Panc1 (cell line): ENCODE results near the gene CYB5D1. TPM values are rescaled to one million over a fixed set of nuclear protein-coding genes. Genes with fewer than 3 reads are reported as not detected.

Experiments used
- ATAC-seq: fragments of 200-7000 bp; cut with Tn5 transposase; 2 replicates; pipeline ENCODE4 v1.9.1; 2020; ENCODE audit warnings: mild to moderate bottlenecking, moderate library complexity
- BruUV-seq: library from RNA; stranded (reverse); fragments of 400-500 nt; replicated peaks from 2 replicates; lab custom pipeline; 2021; lab: Mats Ljungman, UMichigan
- CTCF ChIA-PET: fragments of 300-600 bp; sonication (Branson Sonifier 250); formaldehyde crosslinking; loops from one replicate; lab custom pipeline; 2022; ENCODE audit warnings: antibody characterized with exemption; lab: Charles Lee
- POLR2A ChIA-PET: fragments of 300-600 bp; sonication (Branson Sonifier 250); formaldehyde crosslinking; loops from one replicate; lab custom pipeline; 2022; ENCODE audit warnings: antibody characterized with exemption; lab: Charles Lee
- DNase-seq: peaks from one replicate; pipeline ENCODE4 v3.0.0-alpha.2; 2010; ENCODE audit warnings: low read depth, low spot score
- H3K27ac ChIP-seq: 2 replicates; pipeline ENCODE4 v1.5.1; 2011; ENCODE audit warnings: mild to moderate bottlenecking, low read length, inconsistent platforms
- H3K27me3 ChIP-seq: fragments of 200-500 bp; sonication (Bioruptor generic); 2 replicates; pipeline ENCODE4 v1.6.0; 2014; ENCODE audit warnings: low read length, inconsistent platforms; ENCODE audit not compliant: control insufficient read depth, insufficient read depth
- H3K36me3 ChIP-seq: fragments of 200-500 bp; sonication (Bioruptor generic); 2 replicates; pipeline ENCODE4 v1.5.1; 2014; ENCODE audit warnings: inconsistent platforms, mild to moderate bottlenecking, low read length, moderate library complexity; ENCODE audit not compliant: control insufficient read depth, insufficient read depth
- H3K4me1 ChIP-seq: 2 replicates; pipeline ENCODE4 v1.5.1; 2011; ENCODE audit warnings: inconsistent platforms, mild to moderate bottlenecking, low read length, moderate library complexity; ENCODE audit not compliant: control insufficient read depth, insufficient read depth
- H3K4me3 ChIP-seq, 2 experiments: 2 replicates each; pipeline ENCODE4 v1.5.1; 2011 to 2012; ENCODE audit warnings: low read depth in 2 of 2, low read length in 2 of 2, mild to moderate bottlenecking in 2 of 2, inconsistent platforms in 1 of 2, moderate library complexity in 1 of 2
- H3K9me3 ChIP-seq: fragments of 200-500 bp; sonication (Bioruptor generic); 2 replicates; pipeline ENCODE4 v1.5.1; 2014; ENCODE audit warnings: low read depth, mild to moderate bottlenecking, inconsistent platforms, low read length, moderate library complexity; ENCODE audit not compliant: control insufficient read depth, insufficient read depth
- POLR2AphosphoS5 ChIP-seq: IDR thresholded peaks from 2 replicates; pipeline ENCODE4 v1.6.1; 2012; ENCODE audit warnings: mild to moderate bottlenecking, low read depth, low read length, moderate library complexity
- SIN3A ChIP-seq: IDR thresholded peaks from 2 replicates; pipeline ENCODE4 v1.6.1; 2012; ENCODE audit warnings: low read depth, mild to moderate bottlenecking, low read length, moderate library complexity, borderline replicate concordance; ENCODE audit not compliant: insufficient read depth
- TCF7L2 ChIP-seq: IDR thresholded peaks from 2 replicates; pipeline ENCODE4 v1.6.1; 2011; ENCODE audit warnings: mild to moderate bottlenecking, low read depth, low read length, inconsistent platforms
- in situ Hi-C: cut with HindIII; loops from 2 replicates; pipeline ENCODE4 v1.10.0; 2016; ENCODE audit warnings: low sequenced_read_pairs, low pct_unique_long_range_greater_than_20kb
- intact Hi-C: fragments of 100-400 bp; cut with micrococcal nuclease; formaldehyde crosslinking; loops from one replicate; pipeline ENCODE4 v1.10.0; 2022; ENCODE audit not compliant: unreplicated experiment
- total RNA-seq: library from RNA; stranded (reverse); gene quantifications from one replicate; pipeline ENCODE4 v1.2.1, GENCODE V29; 2021; ENCODE audit not compliant: unreplicated experiment
- TF ChIP-seq, protein P1 (sequence below), 2 experiments: IDR thresholded peaks; 2 replicates each; pipeline ENCODE4 v1.6.1; 2011 to 2012; ENCODE audit warnings: low read depth in 2 of 2, control low read depth in 1 of 2, low read length in 1 of 2, mild to moderate bottlenecking in 1 of 2, moderate library complexity in 1 of 2; ENCODE audit not compliant: insufficient read depth in 1 of 2
- TF ChIP-seq, protein P2 (sequence below): fragments of 450-650 bp; IDR thresholded peaks from 2 replicates; pipeline ENCODE4 v1.5.1; 2017; ENCODE audit warnings: mild to moderate bottlenecking

Gene CYB5D1
- total RNA-seq, 1 experiment from 2014 or later: 8.6 TPM

DNA sequence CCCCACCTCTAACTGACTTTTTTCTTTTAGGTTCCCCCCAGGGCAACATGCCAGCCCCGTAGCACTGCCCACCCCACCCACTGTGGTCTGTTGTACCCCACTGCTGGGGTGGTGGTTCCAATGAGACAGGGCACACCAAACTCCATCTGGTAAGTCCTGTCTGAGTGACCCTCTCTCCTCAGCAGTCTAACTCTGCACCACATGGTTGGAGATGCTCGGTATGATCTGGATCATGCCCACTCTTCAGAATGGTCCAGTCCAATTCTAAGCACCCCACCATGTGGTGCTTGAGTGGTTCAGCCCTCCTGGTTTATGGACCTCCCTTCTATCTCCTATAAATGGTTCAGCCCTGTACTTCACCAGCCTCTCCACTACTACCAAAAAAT is 17.9 kb upstream of the CYB5D1 start:
- peaks cover 39% of the 10 kb centered on the region for H3K4me1 ChIP-seq
- H3K36me3 ChIP-seq: no peaks in the 10 kb centered on the region; the same call in 1 of the 2 replicates
- POLR2A ChIA-PET: no interaction called here

DNA sequence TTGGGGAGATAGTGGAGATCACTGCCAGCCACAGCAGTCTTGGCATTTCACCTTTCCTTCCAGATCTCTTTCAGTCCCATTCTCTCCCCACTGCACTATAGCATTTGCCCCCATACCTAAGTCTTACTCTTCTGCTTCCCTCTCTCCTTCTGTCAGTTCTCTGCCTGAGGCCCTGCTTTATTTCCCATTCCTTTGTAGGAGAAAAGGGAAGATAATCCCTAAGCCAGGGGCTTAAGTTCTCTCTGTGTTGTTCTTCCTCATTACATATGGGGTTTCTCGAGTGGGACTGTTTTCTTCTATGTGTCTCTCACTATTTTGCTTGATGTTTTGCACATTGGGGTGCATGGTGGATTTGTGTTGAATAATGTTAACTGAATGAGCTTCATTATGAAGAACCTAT is 17.4 kb upstream of the CYB5D1 start:
- intact Hi-C loops (no loop called here), in situ Hi-C loops (no loop called here)
- H3K4me1 ChIP-seq: peaks cover 39% of the 10 kb centered on the region
- TF ChIP-seq POLR2AphosphoS5: no peak
- TF ChIP-seq, protein P1, sequence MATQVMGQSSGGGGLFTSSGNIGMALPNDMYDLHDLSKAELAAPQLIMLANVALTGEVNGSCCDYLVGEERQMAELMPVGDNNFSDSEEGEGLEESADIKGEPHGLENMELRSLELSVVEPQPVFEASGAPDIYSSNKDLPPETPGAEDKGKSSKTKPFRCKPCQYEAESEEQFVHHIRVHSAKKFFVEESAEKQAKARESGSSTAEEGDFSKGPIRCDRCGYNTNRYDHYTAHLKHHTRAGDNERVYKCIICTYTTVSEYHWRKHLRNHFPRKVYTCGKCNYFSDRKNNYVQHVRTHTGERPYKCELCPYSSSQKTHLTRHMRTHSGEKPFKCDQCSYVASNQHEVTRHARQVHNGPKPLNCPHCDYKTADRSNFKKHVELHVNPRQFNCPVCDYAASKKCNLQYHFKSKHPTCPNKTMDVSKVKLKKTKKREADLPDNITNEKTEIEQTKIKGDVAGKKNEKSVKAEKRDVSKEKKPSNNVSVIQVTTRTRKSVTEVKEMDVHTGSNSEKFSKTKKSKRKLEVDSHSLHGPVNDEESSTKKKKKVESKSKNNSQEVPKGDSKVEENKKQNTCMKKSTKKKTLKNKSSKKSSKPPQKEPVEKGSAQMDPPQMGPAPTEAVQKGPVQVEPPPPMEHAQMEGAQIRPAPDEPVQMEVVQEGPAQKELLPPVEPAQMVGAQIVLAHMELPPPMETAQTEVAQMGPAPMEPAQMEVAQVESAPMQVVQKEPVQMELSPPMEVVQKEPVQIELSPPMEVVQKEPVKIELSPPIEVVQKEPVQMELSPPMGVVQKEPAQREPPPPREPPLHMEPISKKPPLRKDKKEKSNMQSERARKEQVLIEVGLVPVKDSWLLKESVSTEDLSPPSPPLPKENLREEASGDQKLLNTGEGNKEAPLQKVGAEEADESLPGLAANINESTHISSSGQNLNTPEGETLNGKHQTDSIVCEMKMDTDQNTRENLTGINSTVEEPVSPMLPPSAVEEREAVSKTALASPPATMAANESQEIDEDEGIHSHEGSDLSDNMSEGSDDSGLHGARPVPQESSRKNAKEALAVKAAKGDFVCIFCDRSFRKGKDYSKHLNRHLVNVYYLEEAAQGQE (IDR thresholded peaks at IDR 0.05; ENCODE audit: insufficient read depth in 1 of 2, low read depth in 2 of 2, low read length in 1 of 2): no peak
- TF ChIP-seq, protein P2, sequence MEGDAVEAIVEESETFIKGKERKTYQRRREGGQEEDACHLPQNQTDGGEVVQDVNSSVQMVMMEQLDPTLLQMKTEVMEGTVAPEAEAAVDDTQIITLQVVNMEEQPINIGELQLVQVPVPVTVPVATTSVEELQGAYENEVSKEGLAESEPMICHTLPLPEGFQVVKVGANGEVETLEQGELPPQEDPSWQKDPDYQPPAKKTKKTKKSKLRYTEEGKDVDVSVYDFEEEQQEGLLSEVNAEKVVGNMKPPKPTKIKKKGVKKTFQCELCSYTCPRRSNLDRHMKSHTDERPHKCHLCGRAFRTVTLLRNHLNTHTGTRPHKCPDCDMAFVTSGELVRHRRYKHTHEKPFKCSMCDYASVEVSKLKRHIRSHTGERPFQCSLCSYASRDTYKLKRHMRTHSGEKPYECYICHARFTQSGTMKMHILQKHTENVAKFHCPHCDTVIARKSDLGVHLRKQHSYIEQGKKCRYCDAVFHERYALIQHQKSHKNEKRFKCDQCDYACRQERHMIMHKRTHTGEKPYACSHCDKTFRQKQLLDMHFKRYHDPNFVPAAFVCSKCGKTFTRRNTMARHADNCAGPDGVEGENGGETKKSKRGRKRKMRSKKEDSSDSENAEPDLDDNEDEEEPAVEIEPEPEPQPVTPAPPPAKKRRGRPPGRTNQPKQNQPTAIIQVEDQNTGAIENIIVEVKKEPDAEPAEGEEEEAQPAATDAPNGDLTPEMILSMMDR: no peak
- TF ChIP-seq TCF7L2: no peak
- no peak for TF ChIP-seq SIN3A
- H3K27ac ChIP-seq: peak overlapping the region; percentile 18; the same call in 1 of the 2 replicates
- POLR2A ChIA-PET: no interaction called here
- H3K4me3 ChIP-seq: no peak overlapping the region
- no peaks in the 10 kb centered on the region; the same call in 1 of the 2 replicates for H3K36me3 ChIP-seq
- no peaks in the 10 kb centered on the region for H3K9me3 ChIP-seq
- ATAC-seq: no peak
- no peaks in the 10 kb centered on the region for H3K27me3 ChIP-seq
- CTCF ChIA-PET: interaction anchor here (0.6 kb wide), 2 partner anchors 92 to 97 kb away, joined by 3 read pairs; partner anchors contain the start of gene CNTROB
- BruUV-seq: no TSS peak
- DNase-seq: no peak

More for the DNA sequence above, 17.9 kb upstream of the CYB5D1 start:
- CTCF ChIA-PET: no interaction called here
- DNase-seq (no peak), ATAC-seq (no peak)
- BruUV-seq: no TSS peak
- no peak for TF ChIP-seq POLR2AphosphoS5
- no peak for TF ChIP-seq SIN3A
- TF ChIP-seq TCF7L2: no peak
- TF ChIP-seq, protein P1 (IDR thresholded peaks at IDR 0.05; ENCODE audit: insufficient read depth in 1 of 2, low read depth in 2 of 2, low read length in 1 of 2): no peak
- TF ChIP-seq, protein P2: no peak
- Histone ChIP-seq H3K27ac (peak overlapping the region; percentile 85; the same call in 1 of the 2 replicates), H3K9me3 (no peaks in the 10 kb centered on the region), H3K27me3 (no peaks in the 10 kb centered on the region), H3K4me3 (no peak overlapping the region)
- in situ Hi-C loops (no loop called here), intact Hi-C loops (no loop called here)
